A673 (cell line): ENCODE measurements around the gene FOXK1. TPM values are rescaled to one million over a fixed set of nuclear protein-coding genes. Genes with fewer than 3 reads are reported as not detected.
A peak's percentile ranks its signal among the peaks of the same experiment; 100 is the strongest.

Experiments
- BruUV-seq: library from RNA; stranded (reverse); fragments of 400-500 nt; replicated peaks from 2 replicates; lab custom pipeline; 2021; lab: Mats Ljungman, UMichigan
- CTCF ChIA-PET: fragments of 300-600 bp; sonication (Branson Sonifier 250); formaldehyde crosslinking; loops from one replicate; lab custom pipeline; 2022; ENCODE audit warnings: antibody characterized with exemption; lab: Charles Lee
- POLR2A ChIA-PET: fragments of 300-600 bp; sonication (Branson Sonifier 250); formaldehyde crosslinking; loops from one replicate; lab custom pipeline; 2022; ENCODE audit warnings: antibody characterized with exemption; ENCODE audit not compliant: low non-redundant PET; lab: Charles Lee
- DNase-seq: peaks from one replicate; pipeline ENCODE4 v3.0.0-alpha.2; 2015; ENCODE audit warnings: low spot score
- H3K27ac ChIP-seq: fragments of 200-600 bp; sonication (generic); 2 replicates; pipeline ENCODE4 v1.5.1; 2016; ENCODE audit warnings: mixed run types, low read depth, mild to moderate bottlenecking, mixed read lengths, antibody characterized with exemption, low read length; ENCODE audit not compliant: poor library complexity, severe bottlenecking
- H3K27me3 ChIP-seq: fragments of 200-600 bp; sonication (generic); replicated peaks from 2 replicates; pipeline ENCODE4 v1.6.1; 2017; ENCODE audit warnings: mixed run types, low read depth, mild to moderate bottlenecking, mixed read lengths, antibody characterized with exemption, low read length; ENCODE audit not compliant: insufficient read depth, poor library complexity
- H3K36me3 ChIP-seq: fragments of 200-600 bp; sonication (generic); 2 replicates; pipeline ENCODE4 v1.6.1; 2016; ENCODE audit warnings: mixed run types, mild to moderate bottlenecking, mixed read lengths, antibody characterized with exemption, low read length; ENCODE audit not compliant: insufficient read depth, poor library complexity, severe bottlenecking
- H3K4me1 ChIP-seq: fragments of 200-600 bp; sonication (generic); 2 replicates; pipeline ENCODE4 v1.6.1; 2017; ENCODE audit warnings: mixed run types, mild to moderate bottlenecking, mixed read lengths, antibody characterized with exemption, low read length; ENCODE audit not compliant: insufficient read depth, poor library complexity, severe bottlenecking
- H3K4me3 ChIP-seq: fragments of 200-600 bp; sonication (generic); 2 replicates; pipeline ENCODE4 v1.5.1; 2016; ENCODE audit warnings: low read depth, mixed run types, mild to moderate bottlenecking, mixed read lengths, low read length; ENCODE audit not compliant: poor library complexity, severe bottlenecking
- H3K9me3 ChIP-seq: fragments of 200-600 bp; sonication (generic); 2 replicates; pipeline ENCODE4 v1.6.1; 2016; ENCODE audit warnings: mixed run types, low read depth, mild to moderate bottlenecking, mixed read lengths, antibody characterized with exemption, low read length; ENCODE audit not compliant: poor library complexity, severe bottlenecking
- CTCF ChIP-seq: fragments of 300-800, 200-600 bp; sonication (generic); conservative IDR thresholded peaks from 2 replicates; pipeline ENCODE4 v1.5.1; 2017; ENCODE audit warnings: low read depth, mild to moderate bottlenecking, antibody characterized with exemption, low read length, moderate library complexity, mixed read lengths
- EZH2 ChIP-seq: fragments of 200-600 bp; sonication (generic); IDR thresholded peaks from 2 replicates; pipeline ENCODE4 v1.6.1; 2017; ENCODE audit warnings: borderline replicate concordance, low read depth, mild to moderate bottlenecking, mixed read lengths, antibody characterized with exemption, low read length; ENCODE audit not compliant: poor library complexity, severe bottlenecking
- intact Hi-C: fragments of 100-400 bp; cut with micrococcal nuclease; formaldehyde crosslinking; loops from one replicate; pipeline ENCODE4 v1.10.0; 2022; ENCODE audit not compliant: unreplicated experiment
- total RNA-seq: library from RNA; stranded (reverse); gene quantifications from 2 replicates; pipeline ENCODE4 v1.2.3, GENCODE V29; 2021

Gene FOXK1
- total RNA-seq, 1 experiment from 2014 or later = 43.8 TPM

GRCh38 chr7:4772306-4772705 lies 90.2 kb downstream of the FOXK1 start:
- no TSS peak for BruUV-seq
- no peak overlapping the region for H3K4me3 ChIP-seq
- no peak for TF ChIP-seq CTCF
- no peak for TF ChIP-seq EZH2
- no peaks in the 10 kb centered on the region for H3K27me3 ChIP-seq
- H3K27ac ChIP-seq = no peak overlapping the region
- CTCF ChIA-PET = no interaction called here
- POLR2A ChIA-PET = no interaction called here
- intact Hi-C loops = no loop called here
- DNase-seq = no peak
- H3K9me3 ChIP-seq = no peaks in the 10 kb centered on the region
- no peaks in the 10 kb centered on the region for H3K36me3 ChIP-seq
- peaks cover 11% of the 10 kb centered on the region for H3K4me1 ChIP-seq

GRCh38 chr7:4774007-4774406 lies 91.9 kb downstream of the FOXK1 start:
- TF ChIP-seq CTCF (no peak), EZH2 (no peak)
- Histone ChIP-seq H3K27me3 (no peaks in the 10 kb centered on the region), H3K27ac (no peak overlapping the region), H3K36me3 (no peaks in the 10 kb centered on the region), H3K4me3 (no peak overlapping the region), H3K9me3 (no peaks in the 10 kb centered on the region), H3K4me1 (peaks cover 11% of the 10 kb centered on the region)
- no TSS peak for BruUV-seq
- intact Hi-C loops = no loop called here
- ChIA-PET POLR2A (no interaction called here), CTCF (no interaction called here)
- DNase-seq = no peak

GRCh38 chr7:4774658-4775249 lies 92.7 kb downstream of the FOXK1 start:
- peak; percentile 63 for DNase-seq
- ChIA-PET CTCF (interaction anchor here (0.5 to 0.6 kb wide), 2 partner anchors 9 to 11 kb away, joined by 3 to 9 read pairs; no protein-coding TSS in a partner anchor), POLR2A (interaction anchor here (1.0 kb wide), 1 partner anchor 30 kb away, joined by 3 read pairs; no protein-coding TSS in a partner anchor)
- peaks cover 11% of the 10 kb centered on the region for H3K4me1 ChIP-seq
- no peaks in the 10 kb centered on the region for H3K9me3 ChIP-seq
- H3K27ac ChIP-seq = peak overlapping the region; percentile 91
- intact Hi-C loops = no loop called here
- peak overlapping the region; percentile 84 for H3K4me3 ChIP-seq
- no peaks in the 10 kb centered on the region for H3K36me3 ChIP-seq
- BruUV-seq = TSS peak; percentile 98
- TF ChIP-seq CTCF = no peak
- TF ChIP-seq EZH2 = no peak
- H3K27me3 ChIP-seq = no peaks in the 10 kb centered on the region
